D721Med (cell line): ENCODE measurements around the gene VWF.

Source experiments
- DNase-seq: peaks from one replicate; pipeline ENCODE4 v3.0.0; 2011; ENCODE audit warnings: low spot score; ENCODE audit not compliant: insufficient read length
- FAIRE-seq: peaks from 2 replicates; lab custom pipeline; 2011; peaks lifted over from hg19 to GRCh38; lab: Jason Lieb, UNC
- TF ChIP-seq, protein P1 (sequence below): IDR thresholded peaks from 2 replicates; pipeline ENCODE4 v1.5.1; 2012; ENCODE audit warnings: mild to moderate bottlenecking, control low read depth; ENCODE audit not compliant: insufficient read depth; ENCODE audit errors: missing control alignments

Gene VWF

GRCh38 chr12:6091786-6092566, 32.5 kb downstream of the VWF start:
- DNase-seq (no peak), FAIRE-seq (no peak)
- TF ChIP-seq, protein P1, sequence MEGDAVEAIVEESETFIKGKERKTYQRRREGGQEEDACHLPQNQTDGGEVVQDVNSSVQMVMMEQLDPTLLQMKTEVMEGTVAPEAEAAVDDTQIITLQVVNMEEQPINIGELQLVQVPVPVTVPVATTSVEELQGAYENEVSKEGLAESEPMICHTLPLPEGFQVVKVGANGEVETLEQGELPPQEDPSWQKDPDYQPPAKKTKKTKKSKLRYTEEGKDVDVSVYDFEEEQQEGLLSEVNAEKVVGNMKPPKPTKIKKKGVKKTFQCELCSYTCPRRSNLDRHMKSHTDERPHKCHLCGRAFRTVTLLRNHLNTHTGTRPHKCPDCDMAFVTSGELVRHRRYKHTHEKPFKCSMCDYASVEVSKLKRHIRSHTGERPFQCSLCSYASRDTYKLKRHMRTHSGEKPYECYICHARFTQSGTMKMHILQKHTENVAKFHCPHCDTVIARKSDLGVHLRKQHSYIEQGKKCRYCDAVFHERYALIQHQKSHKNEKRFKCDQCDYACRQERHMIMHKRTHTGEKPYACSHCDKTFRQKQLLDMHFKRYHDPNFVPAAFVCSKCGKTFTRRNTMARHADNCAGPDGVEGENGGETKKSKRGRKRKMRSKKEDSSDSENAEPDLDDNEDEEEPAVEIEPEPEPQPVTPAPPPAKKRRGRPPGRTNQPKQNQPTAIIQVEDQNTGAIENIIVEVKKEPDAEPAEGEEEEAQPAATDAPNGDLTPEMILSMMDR: no peak

GRCh38 chr12:6090803-6091202, 33.7 kb downstream of the VWF start:
- TF ChIP-seq, protein P1: no peak
- DNase-seq: no peak
- FAIRE-seq: no peak

- TF ChIP-seq, protein P1: no peak
- DNase-seq: no peak
- no peak for FAIRE-seq
These were observed 35.3 kb downstream of the VWF start for GRCh38 chr12:6088921-6089747.

GRCh38 chr12:6086316-6086715, 38.2 kb downstream of the VWF start:
- TF ChIP-seq, protein P1: no peak
- FAIRE-seq: no peak
- no peak for DNase-seq

GRCh38 chr12:6085841-6086240, 38.6 kb downstream of the VWF start:
- DNase-seq (no peak), FAIRE-seq (no peak)
- TF ChIP-seq, protein P1: no peak

GRCh38 chr12:6084969-6085450, 39.5 kb downstream of the VWF start:
- FAIRE-seq (no peak), DNase-seq (no peak)
- TF ChIP-seq, protein P1: no peak
